ENCODE measurements around the gene ADGRF3.
"Not testable (repeated sequence)": the region's sequence is repeated elsewhere in the genome, so short reads cannot be mapped to it uniquely, and the experiment has no call there.

ADGRF3 gene

GRCh38 chr2:26363958-26364357 is 17.4 kb upstream of the ADGRF3 start:
- POLR2A ChIA-PET, result no interaction called here

GRCh38 chr2:26363323-26363722 is 16.7 kb upstream of the ADGRF3 start:
- TF ChIP-seq CTCF (IDR thresholded peaks at IDR 0.05; ENCODE audit: control extremely low read depth, extremely low read depth, low read depth, missing control alignments), result no peak
- no peak for DNase-seq (ENCODE audit: extremely low spot score)
- CTCF ChIA-PET, result interaction anchor here (0.7 to 1.0 kb wide), 2 partner anchors 9 to 10 kb away, joined by 3 to 4 read pairs; no protein-coding TSS in a partner anchor
- POLR2A ChIA-PET, result no interaction called here

More at GRCh38 chr2:26363958-26364357, 17.4 kb upstream of the ADGRF3 start:
- TF ChIP-seq CTCF (IDR thresholded peaks at IDR 0.05; ENCODE audit: control extremely low read depth, extremely low read depth, low read depth, missing control alignments), result no peak
- DNase-seq (ENCODE audit: extremely low spot score), result no peak
- CTCF ChIA-PET, result no interaction called here

GRCh38 chr2:26359886-26360473 is 13.4 kb upstream of the ADGRF3 start:
- no peak for TF ChIP-seq CTCF (IDR thresholded peaks at IDR 0.05; ENCODE audit: control extremely low read depth, extremely low read depth, low read depth, missing control alignments)
- DNase-seq (ENCODE audit: extremely low spot score), result no peak
- CTCF ChIA-PET, result no interaction called here
- POLR2A ChIA-PET, result no interaction called here

- CTCF ChIA-PET, result interaction anchor here (1.0 to 1.6 kb wide), 4 partner anchors 9 to 406 kb away, joined by 3 to 4 read pairs (median 3); no protein-coding TSS in a partner anchor
- POLR2A ChIA-PET, result no interaction called here
- no peak for DNase-seq (ENCODE audit: extremely low spot score)
- no peak for TF ChIP-seq CTCF (IDR thresholded peaks at IDR 0.05; ENCODE audit: control extremely low read depth, extremely low read depth, low read depth, missing control alignments)
These were observed 10.2 kb upstream of the ADGRF3 start for GRCh38 chr2:26356771-26357170.

GRCh38 chr2:26356111-26356510 is 9.5 kb upstream of the ADGRF3 start:
- DNase-seq (ENCODE audit: extremely low spot score), result no peak
- ChIA-PET CTCF (interaction anchor here (0.9 to 1.6 kb wide), 4 partner anchors 9 to 405 kb away, joined by 3 to 4 read pairs (median 4); partner anchors contain the start of gene ADGRF3), POLR2A (interaction anchor here (1.2 kb wide), 1 partner anchor 10 kb away, joined by 3 read pairs; the partner anchor contains the start of gene SELENOI)
- TF ChIP-seq CTCF (IDR thresholded peaks at IDR 0.05; ENCODE audit: control extremely low read depth, extremely low read depth, low read depth, missing control alignments), result no peak

- no peak for DNase-seq (ENCODE audit: extremely low spot score)
- ChIA-PET POLR2A (interaction anchor here (0.6 to 1.2 kb wide), 2 partner anchors 10 to 173 kb away, joined by 3 read pairs; partner anchors contain the start of gene SELENOI), CTCF (interaction anchor here (0.9 to 1.5 kb wide), 5 partner anchors 8 to 404 kb away, joined by 3 to 4 read pairs (median 4); partner anchors contain the start of gene ADGRF3)
- no peak for TF ChIP-seq CTCF (IDR thresholded peaks at IDR 0.05; ENCODE audit: control extremely low read depth, extremely low read depth, low read depth, missing control alignments)
These were observed 8.7 kb upstream of the ADGRF3 start for GRCh38 chr2:26355038-26355995.

- POLR2A ChIA-PET; DNase-seq (ENCODE audit: extremely low spot score): not testable (repeated sequence)
- CTCF ChIA-PET, result interaction anchor here (1.0 to 1.3 kb wide), 2 partner anchors 9 to 24 kb away, joined by 3 to 4 read pairs; no protein-coding TSS in a partner anchor
These were observed 7.9 kb upstream of the ADGRF3 start for GRCh38 chr2:26354469-26354868.

Measured in GM10248 (cell line).